ENCODE data around the gene SC5D. TPM values are rescaled to one million over a fixed set of nuclear protein-coding genes. Genes with fewer than 3 reads are reported as not detected.

The SC5D gene
- total and polyA plus RNA-seq, 2 of the 8 experiments (the other 6 are each of a cell fraction or from before 2014, with no cell fraction given), result 73.9 to 90.3 TPM

DNA sequence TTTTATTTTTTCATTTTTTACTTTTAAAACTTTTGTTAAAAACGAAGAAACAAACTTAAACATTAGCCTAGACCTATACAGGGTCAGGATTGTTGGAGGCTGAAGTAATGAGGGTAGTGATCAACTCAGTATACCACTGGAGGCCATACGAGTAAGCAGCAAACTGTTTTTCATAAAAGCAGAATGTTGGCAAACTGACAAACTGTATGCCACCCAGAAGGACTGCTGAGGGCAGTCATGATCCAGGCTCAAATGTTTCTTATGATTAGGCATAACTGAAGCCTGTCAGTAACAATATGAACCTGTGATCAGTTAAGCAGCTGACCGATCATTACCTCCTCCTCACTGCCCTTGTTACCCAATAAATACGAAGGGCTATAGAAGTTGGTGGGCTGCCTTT is 10.2 kb upstream of the SC5D start:
- Histone ChIP-seq H2AFZ (ENCODE audit: low read length) (no peak overlapping the region), H4K20me1 (replicated peaks in 1 of 2; ENCODE audit: control insufficient read depth in 1 of 2, insufficient read depth in 2 of 2, low read length in 2 of 2) (no peaks in the 10 kb centered on the region), H3K4me1 (replicated peaks in 1 of 4; ENCODE audit: control insufficient read depth in 3 of 4, insufficient read depth in 4 of 4, low read length in 3 of 4) (no peaks in the 10 kb centered on the region), H2BK12ac (ENCODE audit: low read depth, low read length) (no peak overlapping the region), H3K56ac (replicated peaks; ENCODE audit: insufficient read length, low read depth, low read length) (no peak overlapping the region), H3K4me2 (ENCODE audit: insufficient read depth in 1 of 2, low read depth in 2 of 2, low read length in 2 of 2) (no peak overlapping the region), H3K27me3 (replicated peaks in 1 of 4; ENCODE audit: control insufficient read depth in 3 of 4, extremely low read depth in 1 of 4, insufficient read depth in 3 of 4, low read length in 3 of 4) (no peaks in the 10 kb centered on the region), H3K79me2 (ENCODE audit: control insufficient read depth in 1 of 2, insufficient read depth in 2 of 2, low read length in 2 of 2) (no peaks in the 10 kb centered on the region), H3K9me3 (ENCODE audit: insufficient read depth in 2 of 2, low read depth in 1 of 2, low read length in 1 of 2) (peaks cover 4 to 16% of the 10 kb centered on the region in 2 experiments; a peak in 3 of 4 replicates), H4K91ac (replicated peaks; ENCODE audit: insufficient read length, low read length) (no peak overlapping the region), H4K8ac (ENCODE audit: extremely low read depth, insufficient read depth, low read length) (no peak overlapping the region), H2BK20ac (ENCODE audit: low read length) (no peak overlapping the region), H3K27ac (ENCODE audit: low read depth, low read length) (no peak overlapping the region), H3K18ac (ENCODE audit: extremely low read depth, low read length) (no peak overlapping the region), H2BK5ac (ENCODE audit: low read depth, low read length) (no peak overlapping the region), H3K23me2 (ENCODE audit: low read depth, low read length) (no peaks in the 10 kb centered on the region), H2BK120ac (replicated peaks; ENCODE audit: low read depth, low read length) (no peak overlapping the region), H2AK5ac (ENCODE audit: low read depth, low read length) (no peak overlapping the region), H3K9ac (replicated peaks in 1 of 4; ENCODE audit: extremely low read depth in 1 of 4, low read depth in 3 of 4, low read length in 3 of 4) (no peak overlapping the region), H2BK15ac (ENCODE audit: low read length) (no peak overlapping the region), H3K4me3 (ENCODE audit: extremely low read depth in 1 of 4, insufficient read depth in 2 of 4, low read depth in 3 of 4, low read length in 4 of 4) (no peak overlapping the region), H3K4ac (replicated peaks; ENCODE audit: insufficient read length, low read depth, low read length) (no peak overlapping the region), H3K14ac (ENCODE audit: insufficient read length) (no peak overlapping the region), H3K23ac (ENCODE audit: insufficient read length) (no peak overlapping the region), H3K79me1 (ENCODE audit: low read depth, low read length) (no peaks in the 10 kb centered on the region), H3K36me3 (ENCODE audit: control insufficient read depth in 2 of 4, insufficient read depth in 4 of 4, low read length in 3 of 4) (no peaks in the 10 kb centered on the region), H4K5ac (ENCODE audit: insufficient read length, low read depth, low read length) (no peak overlapping the region)
- ChIA-PET POLR2A (ENCODE audit: partially characterized antibody) (no interaction called here), CTCF (ENCODE audit: partially characterized antibody) (interaction anchor here (1.6 kb wide), 1 partner anchor 88 kb away, joined by 3 read pairs; no protein-coding TSS in a partner anchor)
- no peak for FAIRE-seq
- DNase-seq (ENCODE audit: low read depth in 1 of 2, low spot score in 2 of 2), result no peak
- 65 to 100% methylated on average over 1 to 4 of the region's 4 CpGs for WGBS, 2 experiments (ENCODE audit: extremely low coverage in 1 of 2, insufficient coverage in 1 of 2, insufficient read length in 1 of 2, insufficient replicate concordance in 2 of 2, low coverage in 1 of 2, low lambda C conversion rate in 2 of 2, missing lambda C conversion rate in 1 of 2)
- TF ChIP-seq CHD1 (IDR thresholded peaks at IDR 0.05; ENCODE audit: low read depth, low read length), result no peak
- no peak for TF ChIP-seq KDM5A (IDR thresholded peaks at IDR 0.05; ENCODE audit: low read length)
- no peak for TF ChIP-seq SIX5 (IDR thresholded peaks at IDR 0.05; ENCODE audit: low read depth, low read length)
- no peak for TF ChIP-seq TAF1 (IDR thresholded peaks at IDR 0.05; ENCODE audit: low read depth, low read length)

Measured in H1 (cell line).